ENCODE measurements around the gene ALG9. TPM values are rescaled to one million over a fixed set of nuclear protein-coding genes. Genes with fewer than 3 reads are reported as not detected.

Gene ALG9
- total RNA-seq, 1 experiment from 2014 or later = 19.7 TPM

- no peak for TF ChIP-seq ZNF281 (CRISPR knock-in tag; IDR thresholded peaks at IDR 0.05)
- no peak for TF ChIP-seq ZNF423 (CRISPR knock-in tag; IDR thresholded peaks at IDR 0.05)
- no peak for TF ChIP-seq MAX (CRISPR knock-in tag; IDR thresholded peaks at IDR 0.05)
- TF ChIP-seq JAZF1 (CRISPR knock-in tag; IDR thresholded peaks at IDR 0.05) = no peak
- TF ChIP-seq GABPB1 (CRISPR knock-in tag; IDR thresholded peaks at IDR 0.05) = no peak
- no peak for TF ChIP-seq USF2 (CRISPR knock-in tag; IDR thresholded peaks at IDR 0.05)
- TF ChIP-seq ZMAT4 (CRISPR knock-in tag; IDR thresholded peaks at IDR 0.05) = no peak
- no peak for TF ChIP-seq ZNF121 (CRISPR knock-in tag; IDR thresholded peaks at IDR 0.05)
- no peak for TF ChIP-seq AFF4 (CRISPR knock-in tag; IDR thresholded peaks at IDR 0.05; ENCODE audit: borderline replicate concordance)
- TF ChIP-seq ZNF317 (CRISPR knock-in tag; IDR thresholded peaks at IDR 0.05; ENCODE audit: borderline replicate concordance, low read depth) = no peak
- TF ChIP-seq ZNF532 (CRISPR knock-in tag; IDR thresholded peaks at IDR 0.05; ENCODE audit: borderline replicate concordance) = no peak
- TF ChIP-seq ZNF138 (CRISPR knock-in tag; conservative IDR thresholded peaks at IDR 0.05) = no peak
- TF ChIP-seq NR2C2 (CRISPR knock-in tag; IDR thresholded peaks at IDR 0.05) = no peak
- no peak for TF ChIP-seq RELA (CRISPR knock-in tag; IDR thresholded peaks at IDR 0.05; ENCODE audit: borderline replicate concordance)
These were observed 56.6 kb downstream of the ALG9 start (continued) for GRCh38 chr11:111814557-111815320.

Data from WTC11 (cell line).